Stimulated activated CD4-positive, alpha-beta T cell treated with anti-CD3 and anti-CD28 coated beads, Interleukin-4, amount 100 ng/mL, for 24 hours (primary cell): Measurements from ENCODE around the gene ATE1.
"Not testable (repeated sequence)": the region's sequence is repeated elsewhere in the genome, so short reads cannot be mapped to it uniquely, and the experiment has no call there.

Source experiments
- DNase-seq: peaks from one replicate; pipeline ENCODE4 v3.0.0-alpha.2; 2020

ATE1 gene

DNA sequence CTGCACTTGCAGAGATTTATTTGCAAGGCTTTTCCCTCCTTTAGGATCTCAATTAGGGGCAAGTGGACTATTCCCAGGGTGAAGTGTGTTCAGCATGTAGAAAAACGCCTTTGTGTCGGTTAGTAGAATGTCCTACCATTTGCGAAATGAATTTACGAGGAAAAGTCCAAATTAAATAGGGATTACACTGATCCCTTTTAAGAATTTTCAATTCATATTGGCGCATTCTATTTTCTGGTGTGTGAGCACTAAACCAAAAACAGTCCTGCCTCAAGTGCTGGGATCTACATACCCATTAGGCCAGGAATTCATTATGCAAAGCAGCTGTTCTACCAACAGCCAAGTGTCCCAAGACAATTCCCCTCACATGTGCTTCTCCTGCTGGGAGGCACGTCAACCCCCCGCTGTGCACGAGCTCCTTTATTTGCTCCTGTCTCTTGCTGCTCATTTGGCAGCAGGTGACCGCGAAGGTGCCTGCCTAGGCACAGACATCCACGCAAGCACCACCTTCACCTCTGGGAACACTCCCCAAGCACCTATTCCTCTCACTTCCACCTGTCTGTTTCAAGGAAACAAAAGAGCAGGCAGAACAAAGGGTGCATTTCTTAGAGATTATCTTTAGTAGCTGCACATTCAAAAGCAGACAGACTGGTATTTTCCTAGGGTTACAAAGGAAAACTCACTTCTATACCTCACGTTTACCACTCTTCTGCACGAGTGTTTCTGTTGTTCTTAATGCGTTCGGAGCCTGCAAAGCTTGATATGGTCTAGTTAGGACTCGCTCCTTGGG lies 195.0 kb downstream of the ATE1 start:
- no peak for DNase-seq

DNA sequence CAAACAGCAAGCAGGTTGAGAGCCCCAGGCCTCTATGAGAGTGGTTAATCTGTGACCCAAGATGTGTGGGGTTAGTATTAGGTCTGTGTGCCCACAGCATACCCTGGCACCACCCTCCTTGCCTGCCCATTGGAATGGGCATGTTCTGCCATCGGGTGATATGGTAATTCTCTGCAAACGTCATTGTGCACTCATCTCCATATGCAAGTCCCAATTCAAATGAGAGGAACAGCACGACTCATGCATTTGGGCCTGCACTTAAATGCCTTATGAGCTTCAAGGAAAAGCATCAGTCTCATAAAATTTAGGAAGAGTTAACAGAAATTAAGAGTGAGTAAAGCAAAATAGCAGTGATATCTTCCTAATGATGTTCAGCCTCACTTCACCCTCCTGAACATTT lies 195.7 kb downstream of the ATE1 start:
- DNase-seq: no peak

DNA sequence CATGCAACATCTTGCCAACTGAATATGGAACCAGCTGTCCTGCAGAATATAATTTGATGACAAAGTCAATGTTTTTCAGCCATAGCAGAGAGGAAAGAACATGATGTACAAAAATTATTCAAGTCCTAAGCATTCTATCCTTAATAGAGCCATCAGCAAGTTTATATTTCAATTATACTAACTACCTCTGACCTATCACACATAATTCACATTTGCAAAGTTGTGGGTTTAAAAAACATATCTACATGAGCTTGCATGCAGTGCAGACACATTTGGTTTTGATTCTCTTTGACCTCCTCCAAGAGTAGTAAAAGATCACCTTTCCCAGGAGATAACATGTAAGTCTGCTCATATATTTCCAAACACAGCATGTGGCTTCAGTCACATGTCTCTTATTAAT lies 203.5 kb downstream of the ATE1 start:
- no peak for DNase-seq

DNA sequence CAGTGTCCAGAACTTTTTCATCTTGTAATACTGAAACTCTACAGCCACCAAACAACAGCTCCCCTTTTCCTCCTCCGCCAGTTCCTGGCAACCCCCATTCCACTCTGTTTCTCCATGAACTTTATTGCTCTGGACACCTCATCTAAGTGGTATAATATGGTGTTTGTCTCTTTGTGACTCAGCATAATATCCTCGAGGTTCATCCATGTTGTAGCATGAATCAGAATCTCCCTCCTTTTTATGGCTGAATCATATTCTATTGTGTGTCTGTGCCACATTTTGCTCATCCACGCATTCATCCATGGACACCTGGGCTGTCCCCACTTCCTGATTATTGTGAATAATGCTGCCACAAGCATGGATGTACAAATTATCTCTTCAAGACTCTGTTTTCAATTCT lies 205.2 kb downstream of the ATE1 start:
- DNase-seq: no peak

DNA sequence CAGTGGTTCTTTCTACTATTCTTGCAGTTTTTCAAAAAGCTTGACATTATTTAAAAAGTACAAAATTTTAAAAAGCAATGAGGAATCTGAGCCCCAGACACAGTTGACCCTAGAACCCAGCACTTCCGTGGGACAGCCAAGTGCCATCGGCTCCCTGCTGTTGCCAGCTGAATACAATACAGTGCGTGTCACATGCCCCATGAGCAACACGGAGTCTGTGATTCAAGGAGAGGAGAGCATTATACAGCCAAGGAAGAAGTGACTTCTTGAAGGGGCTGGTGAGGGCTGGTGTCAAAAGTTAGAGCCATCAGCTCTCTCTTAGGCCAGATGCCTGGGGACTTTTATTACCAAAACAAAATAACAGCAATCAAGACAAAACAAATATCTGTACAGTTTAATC lies 206.6 kb downstream of the ATE1 start:
- no peak for DNase-seq

DNA sequence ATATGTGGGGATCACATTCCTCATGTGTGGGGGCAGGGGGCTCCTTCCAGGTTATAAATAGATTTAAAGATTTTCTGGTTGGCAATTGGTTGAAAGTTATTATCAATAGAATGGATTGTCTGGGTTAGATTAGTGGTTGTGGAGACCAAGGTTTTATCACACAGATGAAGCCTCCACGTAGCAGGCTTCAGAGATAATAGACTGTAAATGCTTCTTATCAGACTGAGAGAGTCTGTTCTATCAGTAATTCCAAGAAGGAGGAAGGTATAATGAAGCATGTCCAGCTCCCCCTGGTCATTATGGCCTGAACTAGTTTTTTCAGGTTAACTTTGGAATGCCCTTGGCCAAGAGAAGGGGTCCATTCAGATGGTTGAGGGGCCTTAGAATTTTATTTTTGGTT lies 211.9 kb downstream of the ATE1 start:
- DNase-seq: no peak

DNA sequence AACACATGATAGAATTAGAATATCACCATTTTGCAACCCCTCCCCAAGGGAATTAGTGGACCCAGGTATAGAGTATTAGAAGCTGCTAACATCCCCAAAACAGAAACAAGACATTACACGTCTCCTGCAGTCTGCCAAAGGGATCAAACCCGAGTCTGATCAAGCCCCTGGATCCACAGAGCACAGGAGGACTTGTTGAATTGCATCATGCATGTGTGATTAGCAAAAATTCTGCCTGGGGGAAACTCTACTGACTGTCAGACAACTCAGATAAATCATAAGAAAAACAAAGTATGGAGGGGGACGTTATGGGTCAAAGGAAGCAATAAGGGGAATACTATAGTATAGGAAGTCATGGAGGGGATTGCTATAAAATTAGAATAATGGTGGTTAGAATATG lies 212.8 kb downstream of the ATE1 start:
- DNase-seq: no peak

DNA sequence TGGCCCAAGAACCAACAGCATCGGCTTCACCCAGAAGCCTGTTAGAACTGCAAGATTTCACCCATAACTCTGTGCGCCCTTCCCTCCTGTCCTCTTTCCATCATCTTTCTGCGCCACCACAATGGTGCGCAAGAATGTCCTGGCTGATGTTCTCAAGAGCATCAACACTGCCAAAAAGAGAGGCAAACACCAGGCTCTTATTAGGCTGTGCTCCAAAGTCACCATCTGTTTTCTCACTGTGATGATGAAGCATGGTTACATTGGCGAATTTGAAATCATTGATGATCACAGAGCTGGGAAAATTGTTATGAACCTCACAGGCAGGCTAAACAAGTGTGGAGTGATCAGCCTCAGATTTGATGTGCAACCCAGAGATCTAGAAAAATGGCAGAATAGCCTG lies 214.3 kb downstream of the ATE1 start:
- no peak for DNase-seq

DNA sequence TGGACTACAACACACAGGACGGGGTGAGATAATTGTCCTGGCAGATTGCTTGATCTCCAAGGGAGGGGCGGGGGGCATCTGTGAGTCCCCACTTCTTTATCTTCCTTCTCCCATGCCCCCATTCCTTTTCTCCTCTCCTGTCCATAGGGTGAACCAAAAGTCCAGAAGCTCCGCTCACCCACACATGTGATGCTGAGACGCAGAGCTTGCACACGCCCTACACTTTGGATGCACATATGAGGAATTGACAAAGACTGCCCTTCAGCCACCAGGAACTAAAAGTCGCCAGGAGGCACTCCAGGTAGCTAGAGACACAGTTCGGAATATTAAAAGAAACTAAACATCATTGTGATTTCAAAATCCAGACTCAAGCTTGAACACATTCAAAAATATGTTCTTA lies 216.9 kb downstream of the ATE1 start:
- no peak for DNase-seq

DNA sequence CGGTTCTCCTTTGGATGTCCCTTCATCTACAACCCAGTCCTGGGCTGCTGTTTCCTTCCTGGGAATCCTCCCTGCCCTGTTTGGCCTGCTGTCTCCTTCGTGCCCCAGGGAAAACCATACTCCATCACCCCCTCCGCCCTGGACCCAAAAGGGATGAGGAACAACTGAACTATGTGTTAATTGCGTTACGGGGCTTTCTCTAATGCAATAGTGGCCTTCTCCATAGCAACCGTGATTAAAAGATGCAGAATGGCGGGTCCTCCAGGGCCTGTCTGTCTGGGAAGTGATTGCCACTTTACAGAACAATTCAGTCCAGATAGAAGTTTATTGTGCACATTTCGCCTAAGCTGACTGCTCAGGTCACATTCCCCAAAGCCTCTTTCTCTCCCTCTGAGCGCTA lies 217.6 kb downstream of the ATE1 start:
- DNase-seq: no peak

DNA sequence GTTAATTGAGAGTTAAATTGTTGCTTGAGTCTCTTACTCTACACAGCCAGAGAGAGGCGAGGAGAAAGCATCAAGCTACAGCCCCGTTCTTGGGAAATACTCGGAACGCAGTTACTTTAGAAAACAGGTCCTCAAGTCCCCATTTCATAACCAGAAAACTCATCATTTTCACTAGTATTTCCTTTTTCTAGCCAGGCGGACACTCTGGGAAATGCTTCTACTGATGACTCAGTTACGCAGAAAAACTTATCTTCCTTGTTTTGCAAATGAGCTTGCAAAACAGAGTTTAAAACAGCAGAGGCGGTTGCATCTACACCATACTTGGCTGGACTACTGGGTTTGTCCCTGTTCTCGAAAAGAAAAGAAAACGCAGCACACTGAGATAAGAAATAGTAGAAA lies 218.2 kb downstream of the ATE1 start:
- DNase-seq: no peak

DNA sequence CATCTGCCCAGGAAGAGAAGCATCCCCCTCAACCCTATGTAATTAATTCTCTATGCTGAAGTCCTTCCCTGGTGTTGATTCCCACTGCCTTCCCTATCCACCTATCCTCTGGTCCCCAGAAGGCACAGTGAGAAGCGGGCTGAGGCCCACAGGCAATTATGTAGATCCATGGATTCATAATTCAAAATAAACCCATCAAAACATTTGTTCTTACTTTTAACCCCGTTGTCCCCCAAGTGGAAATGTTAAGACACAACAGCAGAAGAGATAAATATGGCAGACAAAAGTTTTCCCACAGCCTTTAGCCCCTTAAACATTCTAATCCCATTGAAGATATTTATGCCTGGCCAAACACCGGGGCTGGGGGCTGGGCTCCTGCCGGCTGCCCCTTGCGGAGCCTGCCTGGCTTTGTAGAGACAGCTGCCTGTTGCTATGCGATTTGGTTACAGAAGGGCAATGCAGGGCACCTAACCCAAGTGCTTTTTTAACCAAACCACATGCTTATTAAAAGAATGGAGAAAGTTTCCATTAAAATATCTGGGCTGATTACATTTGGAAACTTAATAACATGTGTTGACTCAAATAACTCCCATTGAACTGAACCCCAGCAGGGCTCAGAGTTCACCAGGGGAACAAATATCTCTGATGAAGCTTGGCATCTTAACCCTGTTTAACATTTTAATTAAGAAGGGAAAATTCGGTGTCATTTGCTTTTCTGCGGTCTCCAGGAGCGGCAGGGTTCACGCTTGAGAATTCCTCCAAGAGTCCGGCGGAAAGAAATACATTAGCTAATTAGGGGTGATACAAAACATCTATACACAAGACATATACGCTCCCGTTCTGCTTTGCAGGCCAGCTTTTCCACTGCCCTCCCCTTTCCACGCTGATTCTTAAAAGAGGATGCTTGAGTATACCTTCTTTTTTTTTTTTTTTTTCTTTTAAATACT lies 218.8 kb downstream of the ATE1 start:
- DNase-seq: no peak

DNA sequence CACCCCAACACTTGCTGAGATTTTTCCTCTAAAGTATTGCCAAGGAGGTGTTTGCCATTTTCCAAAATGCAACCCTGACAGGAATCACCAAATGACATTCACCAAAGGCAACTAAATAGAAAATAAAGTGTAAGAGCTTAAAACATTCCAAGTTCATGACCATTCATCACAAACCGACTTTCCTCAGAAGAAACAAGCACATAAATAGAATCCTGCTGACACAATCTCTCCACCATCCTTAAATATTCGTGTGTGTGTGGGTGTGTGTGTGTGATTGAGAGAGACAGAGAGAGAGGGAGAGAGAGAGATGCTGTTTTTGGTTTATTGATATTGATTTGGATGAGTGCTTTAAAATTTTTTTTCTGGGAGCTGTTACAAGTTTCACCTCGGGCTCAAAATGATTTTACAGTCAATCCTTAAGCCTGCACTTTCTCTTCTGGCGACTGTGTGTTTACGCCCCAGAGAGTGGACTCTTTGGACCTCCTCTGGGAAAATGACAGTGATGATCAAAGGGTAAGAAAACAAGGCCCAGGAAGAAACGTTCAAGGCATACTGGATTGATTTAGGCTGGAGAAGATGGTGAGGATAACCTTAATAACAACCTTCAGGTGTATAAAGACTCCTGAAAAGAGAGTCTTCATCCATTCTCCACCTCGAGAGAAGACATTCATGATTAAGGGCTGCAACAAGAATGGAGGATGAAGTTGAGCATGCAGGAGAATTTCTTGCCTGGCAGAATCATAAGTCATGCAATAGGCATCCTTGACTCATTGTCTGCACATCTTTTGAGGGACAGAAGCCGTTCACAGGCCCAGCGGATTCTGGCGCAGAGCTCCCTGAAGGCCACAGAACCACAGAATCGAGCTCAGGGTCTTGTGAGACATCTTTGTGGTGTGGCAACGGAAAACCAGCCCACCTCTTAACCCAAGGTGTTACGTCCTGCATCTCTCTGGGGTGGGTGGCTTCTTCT lies 225.2 kb downstream of the ATE1 start:
- no peak for DNase-seq

DNA sequence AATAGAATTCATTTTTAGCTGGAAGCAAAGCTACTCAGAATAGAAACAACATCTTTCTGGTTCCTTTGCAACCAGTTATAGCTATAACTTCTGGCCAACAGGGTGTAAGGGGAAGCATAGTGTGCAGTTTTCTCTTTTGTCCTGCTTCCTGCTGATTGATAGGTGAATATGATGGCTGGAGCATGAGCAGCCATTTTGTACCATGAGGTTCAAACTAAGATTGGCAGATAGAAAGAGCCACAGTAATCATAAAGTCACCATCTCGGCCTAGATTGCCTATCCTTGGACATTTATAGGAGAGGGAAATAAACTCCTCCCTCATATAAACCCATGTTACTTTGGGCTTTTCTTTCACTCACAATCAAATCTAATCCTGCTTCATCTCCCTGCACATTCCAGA lies 227.4 kb downstream of the ATE1 start:
- DNase-seq: no peak

DNA sequence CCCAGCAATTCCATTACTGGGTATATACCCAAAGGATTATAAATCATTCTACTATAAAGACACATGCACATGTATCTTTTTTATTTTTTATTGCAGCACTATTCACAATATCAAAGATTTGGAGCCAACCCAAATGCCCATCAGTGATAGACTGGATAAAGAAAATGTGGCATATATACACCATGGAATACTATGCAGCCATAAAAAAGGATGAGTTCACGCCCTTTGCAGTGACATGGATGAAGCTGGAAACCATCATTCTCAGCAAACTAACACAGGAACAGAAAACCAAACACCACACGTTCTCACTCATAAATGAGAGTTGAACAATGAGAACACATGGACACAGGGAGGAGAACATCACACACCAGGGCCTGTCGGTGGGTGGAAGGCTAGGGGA lies 228.1 kb downstream of the ATE1 start:
- DNase-seq: not testable (repeated sequence)

DNA sequence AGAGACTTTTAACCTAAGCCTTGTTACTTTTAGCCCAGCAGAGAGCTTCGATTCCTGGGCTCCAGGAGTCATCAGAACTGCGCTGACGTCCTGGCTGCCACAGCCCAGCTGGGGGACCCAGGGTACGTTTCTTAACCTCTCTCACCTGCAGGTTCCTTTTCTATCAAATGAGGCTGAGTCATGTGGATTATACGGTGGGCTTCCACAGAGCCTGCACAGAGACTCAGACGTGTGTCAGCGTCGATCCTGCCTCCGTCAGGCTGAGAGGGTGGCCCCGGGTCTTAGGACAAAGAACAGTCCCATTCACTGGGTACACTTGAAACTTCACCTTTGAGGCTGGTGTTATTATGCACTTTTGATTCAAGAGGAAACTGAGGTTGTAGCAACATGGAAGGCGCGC lies 228.9 kb downstream of the ATE1 start:
- no peak for DNase-seq

DNA sequence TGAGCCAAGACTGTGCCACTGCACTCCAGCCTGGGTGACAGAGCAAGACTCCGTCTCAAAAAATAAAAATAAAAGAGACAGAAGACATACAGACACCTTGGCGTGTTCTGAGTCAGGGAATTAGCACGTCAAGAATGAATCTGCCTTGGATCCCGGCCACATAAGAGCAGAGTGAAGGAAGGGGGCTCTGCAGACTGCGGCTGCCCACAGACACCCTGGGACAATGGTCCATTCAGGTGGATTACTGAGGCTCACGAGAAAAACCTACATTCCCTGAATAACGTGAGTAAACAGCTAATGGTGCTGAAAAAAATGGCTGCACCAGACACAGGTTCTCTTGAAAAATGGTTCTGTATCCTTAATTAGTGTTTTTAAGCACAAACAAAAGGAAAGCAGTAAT lies 229.5 kb downstream of the ATE1 start:
- no peak for DNase-seq

DNA sequence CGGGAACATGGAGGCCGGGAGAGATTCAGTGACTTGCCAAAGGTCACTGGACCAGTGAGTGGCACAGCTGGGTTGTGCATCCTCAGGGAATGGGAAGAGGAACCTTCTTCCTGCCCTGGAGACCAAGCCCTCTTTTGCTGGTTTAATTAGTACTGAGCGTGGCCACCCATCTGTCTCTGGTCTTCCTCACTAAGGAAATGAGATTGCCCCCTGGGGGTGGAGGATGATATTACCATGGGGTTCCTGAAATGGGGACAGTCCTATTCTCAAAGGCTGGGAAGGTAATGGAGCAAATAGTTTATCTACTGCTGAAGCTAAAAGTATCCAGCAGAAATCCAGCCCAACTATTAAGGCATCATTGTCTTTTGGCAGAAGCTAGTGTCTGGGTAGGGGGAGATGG lies 231.0 kb downstream of the ATE1 start:
- DNase-seq: peak; percentile 10

DNA sequence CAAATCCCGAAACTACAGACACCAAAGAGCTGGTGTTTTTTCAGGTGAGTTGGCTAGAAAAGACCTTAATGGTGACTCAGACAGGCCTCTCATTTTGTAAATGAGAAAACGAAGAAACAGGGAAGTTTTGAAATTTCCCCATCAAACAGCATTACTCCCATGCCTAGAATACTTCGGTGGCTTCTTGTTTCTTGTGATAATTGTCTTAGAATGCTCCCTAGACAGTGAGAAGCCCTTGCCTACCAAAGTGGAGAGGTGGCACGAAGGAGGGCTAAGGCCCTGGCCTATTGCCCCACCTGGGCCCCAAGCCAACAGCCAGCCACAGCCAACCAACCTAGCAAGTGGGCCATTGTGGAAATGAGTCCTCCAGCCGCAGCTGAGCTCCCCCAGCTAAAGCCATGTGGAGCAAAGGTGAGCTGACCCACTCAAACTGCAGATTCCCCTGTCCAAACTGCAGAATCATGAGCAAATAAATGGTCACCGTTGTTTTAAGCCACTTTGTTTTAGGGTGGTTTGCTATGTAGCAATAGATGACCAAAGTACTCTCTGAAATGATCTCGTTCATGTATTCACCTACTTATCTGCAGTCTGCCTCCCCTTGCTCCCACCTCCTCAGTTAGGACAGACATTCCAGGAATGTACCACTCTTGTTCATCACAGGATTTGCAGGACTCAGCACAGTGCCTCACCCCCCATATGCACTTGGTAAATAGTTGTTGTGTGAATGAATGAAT lies 231.9 kb downstream of the ATE1 start:
- DNase-seq: no peak

DNA sequence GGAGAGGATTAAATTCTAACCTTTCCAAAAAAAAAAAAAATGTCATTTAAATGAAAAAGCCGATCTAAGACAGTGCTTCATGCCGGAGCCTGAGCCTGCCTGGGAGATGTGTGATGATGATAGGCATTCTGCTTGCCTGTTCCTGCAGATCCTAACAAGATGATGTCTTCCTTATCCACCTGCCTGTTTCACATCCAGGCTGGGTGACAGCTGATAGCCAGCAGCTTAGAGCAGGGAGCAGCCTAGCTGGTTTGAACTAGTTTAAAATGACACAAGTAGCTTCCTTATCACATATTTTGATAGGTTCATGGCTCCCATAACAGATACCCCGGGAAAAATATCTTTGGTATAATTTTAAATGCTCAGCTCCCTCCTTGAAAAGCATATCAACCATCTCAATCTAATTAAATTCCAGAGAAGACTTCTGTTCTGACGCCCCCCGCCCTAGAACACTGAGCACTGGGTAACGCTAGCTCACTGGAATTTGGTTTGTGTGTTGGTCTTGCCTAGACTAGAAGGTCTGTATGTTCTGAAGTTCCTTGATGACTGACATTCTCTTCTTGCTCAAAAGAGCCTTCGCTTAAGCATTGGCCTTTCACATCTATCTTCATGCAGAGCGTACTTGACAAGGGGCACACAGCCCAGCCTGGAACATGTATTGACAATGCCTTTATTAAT lies 232.7 kb downstream of the ATE1 start:
- DNase-seq: no peak

DNA sequence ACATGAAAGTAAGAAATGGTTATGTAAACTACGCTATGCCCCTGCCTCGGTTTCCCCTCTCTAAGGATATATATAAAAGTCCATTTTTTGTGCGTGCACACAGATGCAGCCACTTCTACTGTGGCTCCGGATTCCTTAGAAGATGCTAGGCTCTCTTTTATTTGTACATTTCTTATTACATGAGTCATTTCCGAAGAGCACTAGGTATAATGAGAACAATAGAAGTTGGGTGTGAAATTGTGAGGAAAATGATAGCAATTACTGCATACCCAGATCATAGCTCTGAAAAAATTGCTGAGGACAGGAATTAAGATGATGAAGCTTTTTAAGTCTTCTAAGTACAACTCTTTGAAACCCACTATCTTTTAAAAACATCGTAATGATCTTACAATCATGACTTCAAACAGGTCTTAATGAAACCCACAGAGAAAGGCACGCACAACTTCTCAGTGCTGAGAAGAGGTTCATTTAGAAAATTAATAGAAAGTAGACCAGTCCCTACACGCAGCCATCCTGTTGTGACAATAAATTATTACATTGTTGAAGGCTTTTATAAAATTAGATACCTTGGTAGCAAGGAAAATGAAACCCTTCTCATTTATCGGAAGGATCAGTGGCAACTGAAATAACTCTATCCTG lies 233.4 kb downstream of the ATE1 start:
- no peak for DNase-seq
